ENCODE results near the gene CPSF4.
"Not testable (repeated sequence)": the region's sequence is repeated elsewhere in the genome, so short reads cannot be mapped to it uniquely, and the experiment has no call there.

Gene CPSF4

DNA sequence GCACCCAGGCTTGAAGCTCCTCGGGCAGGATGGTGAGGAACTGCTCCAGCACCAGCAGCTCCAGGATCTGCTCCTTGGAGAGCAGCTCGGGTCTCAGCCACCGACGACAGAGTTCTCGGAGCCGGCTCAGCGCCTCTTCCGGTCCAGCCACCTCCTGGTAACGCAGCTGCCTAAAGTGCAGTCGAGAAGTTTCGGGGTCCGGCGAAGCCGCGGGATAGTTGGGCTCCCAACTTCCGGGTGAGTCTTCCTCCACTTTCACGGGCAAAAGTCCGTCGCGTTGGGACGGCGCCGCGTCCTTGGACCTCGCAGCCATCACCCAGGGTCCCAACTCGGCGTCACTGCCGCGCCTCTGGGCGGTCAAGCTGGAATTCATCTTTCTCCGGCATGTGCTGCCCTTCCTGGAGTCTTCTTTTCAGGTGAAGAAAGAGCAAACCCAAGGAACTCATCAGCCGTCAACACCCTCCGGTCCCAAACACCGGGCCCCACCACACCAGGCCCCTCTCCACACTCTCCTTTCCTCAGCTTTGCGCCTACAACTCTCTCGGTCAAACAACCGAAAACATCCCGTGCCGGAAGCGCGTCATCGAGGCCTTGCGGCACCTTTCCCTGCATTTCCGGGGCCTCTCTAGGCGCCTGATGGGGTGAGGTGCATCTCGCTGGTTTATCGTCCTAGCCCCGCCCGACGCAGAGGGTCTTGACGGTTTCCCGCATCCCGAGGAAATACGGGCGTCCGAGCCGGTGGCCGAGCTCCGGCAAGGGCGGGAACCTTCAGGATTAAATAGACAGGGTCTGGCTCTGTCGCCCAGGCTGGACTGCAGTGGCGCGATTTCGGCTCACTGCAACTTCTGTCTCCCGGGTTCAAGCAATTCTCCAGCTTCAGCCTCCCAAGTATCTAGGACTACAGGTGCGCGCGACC, 61.2 kb downstream of the CPSF4 start, which contains the start of gene ZNF394:
Gene ZNF394, minus strand, starts transcription at position 561 of the 916 bp plus-strand sequence. Its CDS starts 188 bp downstream, at position 373.
- Histone ChIP-seq H3K9me2 (replicated peaks; ENCODE audit: insufficient read depth, low read length) (no peaks in the 10 kb centered on the region), H3K79me2 (ENCODE audit: insufficient read depth, low read length) (peaks cover 61% of the 10 kb centered on the region), H4K20me1 (ENCODE audit: low read depth, low read length) (peaks cover 6% of the 10 kb centered on the region; the same call in 1 of the 2 replicates), H3K27ac (ENCODE audit: low read depth, low read length) (peak within 1 kb of the TSS; percentile 73), H3K36me3 (ENCODE audit: low read length) (peaks cover 3% of the 10 kb centered on the region; the same call in 1 of the 2 replicates), H3K4me3 (ENCODE audit: insufficient read depth, low read length, poor library complexity, severe bottlenecking) (peak within 1 kb of the TSS; percentile 82), H3F3A (ENCODE audit: insufficient read depth) (peaks cover 32% of the 10 kb centered on the region), H3K9ac (ENCODE audit: low read length) (peak within 1 kb of the TSS; percentile 77), H3K9me3 (ENCODE audit: insufficient read depth, low read length) (no peaks in the 10 kb centered on the region), H3K27me3 (ENCODE audit: low read length) (no peaks in the 10 kb centered on the region), H2AFZ (ENCODE audit: low read depth, low read length, severe bottlenecking) (peak within 1 kb of the TSS; percentile 69), H3K4me2 (ENCODE audit: low read depth, low read length, poor library complexity, severe bottlenecking) (peak within 1 kb of the TSS; percentile 89)
- TF ChIP-seq EZH2phosphoT487 (conservative IDR thresholded peaks at IDR 0.05; ENCODE audit: low read length) = no peak
- TF ChIP-seq, protein P1, sequence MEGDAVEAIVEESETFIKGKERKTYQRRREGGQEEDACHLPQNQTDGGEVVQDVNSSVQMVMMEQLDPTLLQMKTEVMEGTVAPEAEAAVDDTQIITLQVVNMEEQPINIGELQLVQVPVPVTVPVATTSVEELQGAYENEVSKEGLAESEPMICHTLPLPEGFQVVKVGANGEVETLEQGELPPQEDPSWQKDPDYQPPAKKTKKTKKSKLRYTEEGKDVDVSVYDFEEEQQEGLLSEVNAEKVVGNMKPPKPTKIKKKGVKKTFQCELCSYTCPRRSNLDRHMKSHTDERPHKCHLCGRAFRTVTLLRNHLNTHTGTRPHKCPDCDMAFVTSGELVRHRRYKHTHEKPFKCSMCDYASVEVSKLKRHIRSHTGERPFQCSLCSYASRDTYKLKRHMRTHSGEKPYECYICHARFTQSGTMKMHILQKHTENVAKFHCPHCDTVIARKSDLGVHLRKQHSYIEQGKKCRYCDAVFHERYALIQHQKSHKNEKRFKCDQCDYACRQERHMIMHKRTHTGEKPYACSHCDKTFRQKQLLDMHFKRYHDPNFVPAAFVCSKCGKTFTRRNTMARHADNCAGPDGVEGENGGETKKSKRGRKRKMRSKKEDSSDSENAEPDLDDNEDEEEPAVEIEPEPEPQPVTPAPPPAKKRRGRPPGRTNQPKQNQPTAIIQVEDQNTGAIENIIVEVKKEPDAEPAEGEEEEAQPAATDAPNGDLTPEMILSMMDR (IDR thresholded peaks at IDR 0.05; ENCODE audit: insufficient read depth, low read length, poor library complexity, severe bottlenecking) = no peak

DNA sequence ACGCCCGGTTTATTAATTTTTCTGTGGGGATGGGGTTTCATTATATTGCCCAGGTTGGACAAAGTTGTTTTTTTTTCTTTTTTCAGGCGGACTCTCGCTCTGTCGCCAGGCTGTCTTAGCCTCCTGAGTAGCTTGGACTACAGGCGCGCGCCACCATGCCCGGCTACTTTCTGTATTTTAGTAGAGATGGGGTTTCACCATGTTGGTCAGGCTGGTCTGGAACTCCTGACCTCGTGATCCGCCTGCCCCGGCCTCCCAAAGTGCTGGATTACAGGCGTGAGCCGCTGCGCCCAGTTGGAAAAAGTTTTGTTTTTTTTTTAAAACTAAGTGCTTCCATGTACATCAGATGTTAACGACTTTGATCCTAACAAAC, 61.9 kb downstream of the CPSF4 start:
- peaks cover 32% of the 10 kb centered on the region for H3F3A ChIP-seq (ENCODE audit: insufficient read depth)
- H3K4me2 ChIP-seq (ENCODE audit: low read depth, low read length, poor library complexity, severe bottlenecking) = peak overlapping the region; percentile 89
- TF ChIP-seq EZH2phosphoT487 (conservative IDR thresholded peaks at IDR 0.05; ENCODE audit: low read length) = no peak
- TF ChIP-seq, protein P1 (IDR thresholded peaks at IDR 0.05; ENCODE audit: insufficient read depth, low read length, poor library complexity, severe bottlenecking) = no peak
- no peaks in the 10 kb centered on the region for H3K9me2 ChIP-seq (replicated peaks; ENCODE audit: insufficient read depth, low read length)
- no peaks in the 10 kb centered on the region for H3K27me3 ChIP-seq (ENCODE audit: low read length)
- H3K9ac ChIP-seq (ENCODE audit: low read length) = peak overlapping the region; percentile 77
- H4K20me1 ChIP-seq (ENCODE audit: low read depth, low read length) = peaks cover 6% of the 10 kb centered on the region; the same call in 1 of the 2 replicates
- no peaks in the 10 kb centered on the region for H3K36me3 ChIP-seq (ENCODE audit: low read length)
- peaks cover 61% of the 10 kb centered on the region for H3K79me2 ChIP-seq (ENCODE audit: insufficient read depth, low read length)
- H3K27ac ChIP-seq (ENCODE audit: low read depth, low read length) = peak overlapping the region; percentile 73; the same call in 1 of the 2 replicates
- no peaks in the 10 kb centered on the region for H3K9me3 ChIP-seq (ENCODE audit: insufficient read depth, low read length)
- peak overlapping the region; percentile 82 for H3K4me3 ChIP-seq (ENCODE audit: insufficient read depth, low read length, poor library complexity, severe bottlenecking)
- peak overlapping the region; percentile 69 for H2AFZ ChIP-seq (ENCODE audit: low read depth, low read length, severe bottlenecking)

DNA sequence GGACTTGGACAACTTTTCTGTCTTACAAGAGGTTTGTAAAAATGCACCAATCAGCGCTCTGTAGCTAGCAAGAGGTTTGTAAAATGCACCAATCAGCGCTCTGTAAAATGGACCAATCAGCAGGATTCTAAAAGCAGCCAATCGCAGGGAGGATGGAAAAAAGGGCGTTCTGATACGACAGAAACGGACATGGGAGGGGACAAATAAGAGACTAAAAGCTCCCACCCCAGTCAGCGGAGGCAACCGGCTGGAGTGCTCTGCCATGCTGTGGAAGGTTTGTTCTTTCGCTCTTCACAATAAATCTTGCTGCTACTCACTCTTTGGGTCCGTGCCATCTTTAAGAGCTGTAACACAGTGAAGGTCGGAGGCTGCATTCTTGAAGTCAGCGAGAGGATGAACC, 62.5 kb downstream of the CPSF4 start:
- H3K4me2 ChIP-seq (ENCODE audit: low read depth, low read length, poor library complexity, severe bottlenecking) = peak overlapping the region; percentile 89
- H3K27ac ChIP-seq (ENCODE audit: low read depth, low read length); H3K4me3 ChIP-seq (ENCODE audit: insufficient read depth, low read length, poor library complexity, severe bottlenecking); H2AFZ ChIP-seq (ENCODE audit: low read depth, low read length, severe bottlenecking); H3K27me3 ChIP-seq (ENCODE audit: low read length); H4K20me1 ChIP-seq (ENCODE audit: low read depth, low read length); H3K9me3 ChIP-seq (ENCODE audit: insufficient read depth, low read length); H3K36me3 ChIP-seq (ENCODE audit: low read length); H3K9ac ChIP-seq (ENCODE audit: low read length); H3K9me2 ChIP-seq (replicated peaks; ENCODE audit: insufficient read depth, low read length): not testable (repeated sequence)
- peaks cover 61% of the 10 kb centered on the region for H3K79me2 ChIP-seq (ENCODE audit: insufficient read depth, low read length)
- peaks cover 32% of the 10 kb centered on the region for H3F3A ChIP-seq (ENCODE audit: insufficient read depth)

DNA sequence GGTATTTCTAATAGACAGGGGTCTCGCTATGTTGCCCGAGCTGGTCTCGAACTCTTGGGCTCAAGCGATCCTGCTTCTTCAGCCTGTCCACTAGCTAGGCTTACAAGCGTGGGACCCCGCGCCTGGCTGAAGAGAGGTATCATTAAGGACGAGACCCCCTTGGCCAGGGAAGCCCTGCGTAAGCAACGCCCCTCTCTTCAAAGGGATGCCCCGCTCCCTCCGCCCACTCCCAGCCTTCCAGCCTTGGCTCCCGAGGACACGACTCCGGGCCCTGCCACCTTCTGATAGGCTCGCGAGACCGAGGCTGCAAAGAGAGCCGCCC, 65.5 kb downstream of the CPSF4 start:
- TF ChIP-seq, protein P1 (IDR thresholded peaks at IDR 0.05; ENCODE audit: insufficient read depth, low read length, poor library complexity, severe bottlenecking) = no peak
- no peak for TF ChIP-seq EZH2phosphoT487 (conservative IDR thresholded peaks at IDR 0.05; ENCODE audit: low read length)
- H3K9me2 ChIP-seq (replicated peaks; ENCODE audit: insufficient read depth, low read length) = no peaks in the 10 kb centered on the region
- peaks cover 4% of the 10 kb centered on the region; the same call in 1 of the 2 replicates for H3K36me3 ChIP-seq (ENCODE audit: low read length)
- H4K20me1 ChIP-seq (ENCODE audit: low read depth, low read length) = no peaks in the 10 kb centered on the region
- H3K27ac ChIP-seq (ENCODE audit: low read depth, low read length) = no peak overlapping the region; the same call in 1 of the 2 replicates
- H3K4me3 ChIP-seq (ENCODE audit: insufficient read depth, low read length, poor library complexity, severe bottlenecking) = peak overlapping the region; percentile 79
- H3F3A ChIP-seq (ENCODE audit: insufficient read depth) = peaks cover 18% of the 10 kb centered on the region
- no peaks in the 10 kb centered on the region for H3K9me3 ChIP-seq (ENCODE audit: insufficient read depth, low read length)
- peaks cover 50% of the 10 kb centered on the region for H3K79me2 ChIP-seq (ENCODE audit: insufficient read depth, low read length)
- no peaks in the 10 kb centered on the region for H3K27me3 ChIP-seq (ENCODE audit: low read length)
- peak overlapping the region; percentile 83 for H2AFZ ChIP-seq (ENCODE audit: low read depth, low read length, severe bottlenecking)
- H3K4me2 ChIP-seq (ENCODE audit: low read depth, low read length, poor library complexity, severe bottlenecking) = peak overlapping the region; percentile 85
- peak overlapping the region; percentile 80 for H3K9ac ChIP-seq (ENCODE audit: low read length)
